HEK293T (cell line): Measurements from ENCODE around the gene JMJD6.

ENCODE experiments used
- CTCF ChIA-PET: fragments of 350-600 bp; formaldehyde crosslinking; extraction: SDS; loops from one replicate; lab custom pipeline; 2021; ENCODE audit warnings: antibody characterized with exemption, inconsistent platforms; lab: Yijun Ruan, JAX
- POLR2A ChIA-PET: fragments of 350-600 bp; formaldehyde crosslinking; extraction: SDS; loops from one replicate; lab custom pipeline; 2020; ENCODE audit warnings: antibody characterized with exemption, inconsistent platforms; lab: Yijun Ruan, JAX
- DNase-seq: peaks from one replicate; pipeline ENCODE4 v3.0.0; 2012; ENCODE audit warnings: mixed read lengths; ENCODE audit errors: extremely low spot score
- ARNT ChIP-seq: fragments of 450-650 bp; IDR thresholded peaks from 2 replicates; pipeline ENCODE4 v1.6.1; 2017; ENCODE audit warnings: mild to moderate bottlenecking
- BHLHE40 ChIP-seq: fragments of 450-650 bp; IDR thresholded peaks from 2 replicates; pipeline ENCODE4 v1.6.1; 2016; ENCODE audit warnings: mild to moderate bottlenecking, moderate library complexity, borderline replicate concordance
- CTBP1 ChIP-seq: fragments of 450-650 bp; IDR thresholded peaks from 2 replicates; pipeline ENCODE4 v1.6.1; 2016; ENCODE audit warnings: borderline replicate concordance
- ELF4 ChIP-seq: fragments of 450-650 bp; IDR thresholded peaks from 2 replicates; pipeline ENCODE4 v1.6.1; 2017; ENCODE audit warnings: antibody characterized with exemption
- FOXA1 ChIP-seq: fragments of 450-650 bp; IDR thresholded peaks from 2 replicates; pipeline ENCODE4 v1.6.1; 2016; ENCODE audit warnings: mild to moderate bottlenecking
- FOXK2 ChIP-seq: fragments of 450-650 bp; IDR thresholded peaks from 2 replicates; pipeline ENCODE4 v1.6.1; 2016; ENCODE audit warnings: mild to moderate bottlenecking
- FOXM1 ChIP-seq: fragments of 450-650 bp; IDR thresholded peaks from 2 replicates; pipeline ENCODE4 v1.6.1; 2017; ENCODE audit warnings: mild to moderate bottlenecking, borderline replicate concordance
- HDGF ChIP-seq: fragments of 450-650 bp; IDR thresholded peaks from 2 replicates; pipeline ENCODE4 v1.6.1; 2017; ENCODE audit warnings: antibody characterized with exemption, borderline replicate concordance
- L3MBTL2 ChIP-seq: fragments of 450-650 bp; conservative IDR thresholded peaks from 2 replicates; pipeline ENCODE4 v1.6.1; 2016; ENCODE audit warnings: mild to moderate bottlenecking
- LEF1 ChIP-seq: fragments of 450-650 bp; IDR thresholded peaks from 2 replicates; pipeline ENCODE4 v1.6.1; 2017; ENCODE audit warnings: mild to moderate bottlenecking, borderline replicate concordance
- NFRKB ChIP-seq: fragments of 450-650 bp; IDR thresholded peaks from 2 replicates; pipeline ENCODE4 v1.6.1; 2016; ENCODE audit warnings: mild to moderate bottlenecking, moderate library complexity
- SP1 ChIP-seq: fragments of 450-650 bp; IDR thresholded peaks from 2 replicates; pipeline ENCODE4 v1.6.1; 2017
- SUZ12 ChIP-seq: fragments of 450-650 bp; IDR thresholded peaks from 2 replicates; pipeline ENCODE4 v1.6.1; 2016; ENCODE audit warnings: mild to moderate bottlenecking
- TARDBP ChIP-seq: fragments of 450-650 bp; IDR thresholded peaks from 2 replicates; pipeline ENCODE4 v1.6.1; 2016
- ZNF384 ChIP-seq: fragments of 450-650 bp; IDR thresholded peaks from 2 replicates; pipeline ENCODE4 v1.6.1; 2016
- TF ChIP-seq, protein P1 (sequence below): fragments of 450-650 bp; IDR thresholded peaks from 2 replicates; pipeline ENCODE4 v1.6.1; 2016

Gene JMJD6

DNA sequence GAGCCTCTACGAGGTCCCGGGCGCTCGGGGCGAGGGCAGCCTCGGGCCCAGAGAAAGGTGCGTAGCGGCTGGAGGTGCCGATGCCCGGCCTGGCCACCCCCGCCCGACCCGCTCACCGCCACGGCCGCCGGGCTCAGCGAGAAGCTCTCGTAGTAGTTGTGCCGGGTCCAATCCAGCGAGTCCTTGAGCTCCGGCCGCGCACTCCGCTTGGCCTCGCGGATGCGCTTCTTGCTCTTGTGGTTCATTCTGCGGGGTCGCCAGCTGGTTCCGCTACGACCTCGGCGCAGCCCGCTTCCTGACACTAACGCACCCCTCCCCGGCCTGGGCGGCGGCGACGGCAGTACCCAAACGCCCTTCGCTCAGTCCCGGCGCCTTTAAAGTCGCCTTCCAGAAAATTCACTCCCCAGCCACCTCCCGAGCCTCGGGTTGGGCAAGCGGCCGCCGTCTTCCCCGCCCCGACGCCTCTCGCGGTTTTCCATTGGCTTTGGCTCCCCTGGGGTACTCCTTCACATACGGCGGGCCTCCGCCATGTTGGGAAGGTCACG lies at the start of gene JMJD6:
Gene JMJD6 (minus strand): TSS at position 376 of the 545 bp plus-strand sequence. CDS start 131 bp downstream, at position 245.
- DNase-seq, result peak; percentile 89
- TF ChIP-seq, protein P1, sequence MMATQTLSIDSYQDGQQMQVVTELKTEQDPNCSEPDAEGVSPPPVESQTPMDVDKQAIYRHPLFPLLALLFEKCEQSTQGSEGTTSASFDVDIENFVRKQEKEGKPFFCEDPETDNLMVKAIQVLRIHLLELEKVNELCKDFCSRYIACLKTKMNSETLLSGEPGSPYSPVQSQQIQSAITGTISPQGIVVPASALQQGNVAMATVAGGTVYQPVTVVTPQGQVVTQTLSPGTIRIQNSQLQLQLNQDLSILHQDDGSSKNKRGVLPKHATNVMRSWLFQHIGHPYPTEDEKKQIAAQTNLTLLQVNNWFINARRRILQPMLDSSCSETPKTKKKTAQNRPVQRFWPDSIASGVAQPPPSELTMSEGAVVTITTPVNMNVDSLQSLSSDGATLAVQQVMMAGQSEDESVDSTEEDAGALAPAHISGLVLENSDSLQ, result 0 out of 2 replicates have a peak, but pooled peaks have one; percentile 8
- TF ChIP-seq NFRKB (no peak), SP1 (no peak)
- CTCF ChIA-PET, result interaction anchor here (0.6 to 0.7 kb wide), 2 partner anchors 9 to 11 kb away, joined by 3 read pairs; no protein-coding TSS in a partner anchor
- POLR2A ChIA-PET, result interaction anchor here (0.7 to 6.2 kb wide), 8 partner anchors 9 to 186 kb away, joined by 3 to 58 read pairs (median 6); partner anchors contain the start of genes MFSD11, MXRA7, PRCD and SRSF2

DNA sequence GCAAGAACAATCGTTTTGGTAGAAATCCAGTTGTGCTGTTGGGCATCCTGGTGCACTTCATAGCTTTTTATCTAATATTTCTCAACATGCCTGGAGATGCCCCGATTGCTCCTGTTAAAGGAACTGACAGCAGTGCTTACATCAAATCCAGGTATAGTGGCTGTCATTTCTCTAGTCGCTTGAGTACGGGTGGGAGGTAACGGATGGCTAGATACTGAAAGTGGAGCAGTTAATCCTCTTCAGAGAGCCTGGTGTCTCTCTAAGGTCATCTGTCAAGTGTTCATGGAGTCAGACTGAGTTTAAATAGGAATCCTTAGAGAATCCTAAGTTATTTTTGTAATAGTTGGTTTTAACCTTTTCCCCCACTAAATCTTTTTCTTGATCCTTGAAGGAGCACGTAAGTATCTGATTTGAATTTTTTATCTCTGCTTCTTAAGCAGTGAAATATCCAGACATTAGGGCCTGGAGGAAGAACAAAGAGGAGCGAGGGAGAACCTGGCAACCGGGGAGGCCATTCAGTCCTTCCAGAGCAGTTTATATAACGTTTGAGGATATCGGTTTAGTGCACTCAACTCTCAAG lies 48.7 kb upstream of the JMJD6 start:
- ChIA-PET POLR2A (no interaction called here), CTCF (no interaction called here)
- no peak for TF ChIP-seq ARNT
- no peak for TF ChIP-seq BHLHE40
- no peak for TF ChIP-seq FOXM1
- TF ChIP-seq NFRKB, result no peak
- TF ChIP-seq L3MBTL2, result no peak
- no peak for TF ChIP-seq SUZ12
- no peak for TF ChIP-seq ELF4
- TF ChIP-seq HDGF, result no peak
- no peak for TF ChIP-seq SP1
- TF ChIP-seq LEF1, result no peak
- TF ChIP-seq, protein P1, result no peak
- no peak for TF ChIP-seq TARDBP

DNA sequence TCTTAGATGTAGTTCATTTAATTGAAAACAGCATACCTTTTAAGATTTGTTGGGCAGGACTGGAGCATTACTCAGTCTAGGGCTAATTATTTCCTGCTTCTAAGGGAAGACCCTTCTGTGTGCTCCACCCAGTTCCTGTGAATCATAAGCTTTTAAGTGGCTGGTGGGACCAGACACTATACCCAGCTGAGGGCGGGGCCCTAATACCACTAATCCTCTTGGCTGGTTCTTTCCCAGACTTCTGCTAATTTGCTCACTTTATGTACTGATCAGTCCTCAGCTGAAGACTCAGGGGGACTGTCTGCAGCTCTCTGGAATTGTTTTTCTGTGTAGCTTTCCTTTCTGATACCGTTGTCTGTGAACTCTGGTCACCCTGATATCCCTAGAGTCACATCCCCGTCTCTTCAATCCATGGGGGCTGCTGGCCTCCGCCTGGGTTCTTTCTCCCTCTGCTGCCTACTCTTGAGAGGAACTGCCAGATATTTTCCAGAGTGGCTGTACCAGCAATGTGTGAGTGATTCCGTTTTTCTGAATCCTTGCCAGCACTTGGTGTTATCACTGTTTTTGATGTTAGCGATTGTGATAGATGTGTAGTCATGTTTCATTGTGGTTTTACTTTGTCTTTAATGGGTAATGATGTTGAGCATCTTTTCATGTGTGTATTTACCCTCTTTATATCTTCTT lies 46.6 kb upstream of the JMJD6 start:
- ChIA-PET CTCF (no interaction called here), POLR2A (interaction anchor here (1.2 kb wide), 1 partner anchor 36 kb away, joined by 8 read pairs; the partner anchor contains the start of genes MFSD11 and SRSF2)
- TF ChIP-seq CTBP1 (no peak), FOXA1 (no peak), ZNF384 (no peak), FOXK2 (no peak), ARNT (no peak), ELF4 (no peak), NFRKB (no peak), TARDBP (no peak), SP1 (no peak), SUZ12 (no peak), BHLHE40 (no peak), LEF1 (no peak)
- TF ChIP-seq, protein P1, result no peak
- no peak for DNase-seq

More for the DNA sequence above, 48.7 kb upstream of the JMJD6 start:
- no peak for DNase-seq

DNA sequence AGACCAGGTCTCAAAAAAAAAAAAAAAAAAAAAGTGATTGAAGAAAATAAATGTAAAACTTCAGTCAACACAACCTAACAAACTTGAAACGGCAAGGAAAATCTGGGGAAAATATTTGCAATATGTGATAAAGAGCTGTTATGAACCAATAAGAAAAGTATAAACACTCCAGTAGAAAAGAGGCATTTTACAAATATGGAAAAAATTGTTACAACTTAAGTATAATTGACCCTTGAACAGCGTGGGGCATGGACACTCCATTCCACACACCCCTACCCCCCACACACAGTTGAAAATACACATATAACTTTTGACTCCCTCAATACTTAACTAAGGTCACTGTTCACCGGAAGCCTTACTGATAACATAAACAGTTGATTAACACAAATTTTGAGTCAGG lies 32.2 kb upstream of the JMJD6 start:
- TF ChIP-seq FOXM1 (no peak), BHLHE40 (no peak), L3MBTL2 (no peak), CTBP1 (no peak), HDGF (no peak), LEF1 (no peak), NFRKB (no peak), ARNT (no peak), ELF4 (no peak), FOXK2 (no peak), TARDBP (no peak), ZNF384 (no peak), SP1 (no peak), SUZ12 (no peak)
- TF ChIP-seq, protein P1, result no peak
- POLR2A ChIA-PET, result no interaction called here
- no peak for DNase-seq
- CTCF ChIA-PET, result interaction anchor here (0.7 kb wide), 1 partner anchor 191 kb away, joined by 5 read pairs; no protein-coding TSS in a partner anchor

DNA sequence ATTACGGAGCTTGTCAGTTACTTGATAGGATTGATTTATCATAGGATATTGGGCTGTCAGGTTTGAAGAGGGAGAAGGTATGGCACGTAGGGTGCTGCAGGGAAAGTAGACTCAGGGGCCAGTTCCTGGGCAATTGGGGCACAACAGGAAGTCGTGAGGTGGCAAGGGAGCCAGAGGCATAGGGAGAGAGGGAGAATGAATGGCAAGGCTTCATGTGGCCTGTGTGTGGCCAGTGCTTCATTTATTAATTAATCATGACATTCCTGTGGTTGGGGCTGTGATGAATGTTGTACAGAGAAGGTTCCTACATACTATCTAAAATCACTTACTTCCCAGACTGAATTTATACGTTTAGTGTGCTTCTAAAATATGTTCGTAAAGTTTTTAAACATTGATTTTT lies 30.9 kb upstream of the JMJD6 start:
- DNase-seq, result no peak
- no peak for TF ChIP-seq L3MBTL2
- no peak for TF ChIP-seq ARNT
- TF ChIP-seq FOXM1, result no peak
- no peak for TF ChIP-seq SUZ12
- no peak for TF ChIP-seq LEF1
- TF ChIP-seq CTBP1, result no peak
- no peak for TF ChIP-seq HDGF
- no peak for TF ChIP-seq FOXK2
- no peak for TF ChIP-seq ELF4
- TF ChIP-seq FOXA1, result no peak
- TF ChIP-seq BHLHE40, result no peak
- TF ChIP-seq, protein P1, result no peak
- no peak for TF ChIP-seq ZNF384
- no peak for TF ChIP-seq NFRKB
- TF ChIP-seq TARDBP, result no peak
- TF ChIP-seq SP1, result no peak
- ChIA-PET POLR2A (no interaction called here), CTCF (no interaction called here)
